Vagina (tissue), 2 donors: Measurements from ENCODE around the gene CYB561A3. TPM values are rescaled to one million over a fixed set of nuclear protein-coding genes. Genes with fewer than 3 reads are reported as not detected.

Experiments used
- DNase-seq, 2 donors: peaks; one replicate each; pipeline ENCODE4 v3.0.0-alpha.2; 2017; ENCODE audit errors: extremely low spot score in 2 of 2
- H3K27ac ChIP-seq: fragments of 200-600 bp; sonication (generic); one replicate; pipeline ENCODE4 v1.5.1; 2019
- H3K27me3 ChIP-seq: fragments of 200-600 bp; sonication (generic); one replicate; pipeline ENCODE4 v1.5.1; 2019
- H3K36me3 ChIP-seq, 2 donors: fragments of 200-600 bp; sonication (generic); one replicate each; pipeline ENCODE4 v1.5.1; 2017 to 2019
- H3K4me1 ChIP-seq: fragments of 200-600 bp; sonication (generic); one replicate; pipeline ENCODE4 v1.5.1; 2019
- H3K4me3 ChIP-seq, 2 donors: fragments of 200-600 bp; sonication (generic); 1 replicate in 1 of 2; 2 replicates in 1 of 2; pipeline ENCODE4 v1.5.1; 2016 to 2019
- H3K9me3 ChIP-seq: fragments of 200-600 bp; sonication (generic); one replicate; pipeline ENCODE4 v1.5.1; 2019
- CTCF ChIP-seq, 3 experiments: fragments of 450-650 bp in 2 of 3; fragments of 200-600 bp in 1 of 3; sonication (generic) in 1 of 3; IDR thresholded peaks; one replicate each; pipeline ENCODE4 v1.5.1; 2017 to 2019; ENCODE audit warnings: antibody characterized with exemption in 3 of 3, mild to moderate bottlenecking in 2 of 3, moderate library complexity in 2 of 3
- POLR2A ChIP-seq, 2 donors: fragments of 450-650 bp; IDR thresholded peaks; one replicate each; pipeline ENCODE4 v1.6.1; 2017; ENCODE audit warnings: antibody characterized with exemption in 2 of 2, mild to moderate bottlenecking in 2 of 2, moderate library complexity in 2 of 2
- POLR2AphosphoS5 ChIP-seq, 2 donors: sonication (generic); formaldehyde crosslinking; IDR thresholded peaks; one replicate each; pipeline ENCODE4 v1.9.0; 2017; ENCODE audit warnings: antibody characterized with exemption in 2 of 2, mild to moderate bottlenecking in 2 of 2, low read depth in 1 of 2; ENCODE audit not compliant: insufficient read depth in 1 of 2
- intact Hi-C: fragments of 100-400 bp; cut with DNase I; formaldehyde crosslinking; loops from one replicate; pipeline ENCODE4 v1.15.1; 2023
- total RNA-seq: library from RNA; depleted of rRNA; stranded (reverse); fragments of >200 nt; gene quantifications from one replicate; pipeline ENCODE4 v1.2.3, GENCODE V29; 2016

CYB561A3 gene
- total RNA-seq, 1 donor from 2014 or later = 26.5 TPM

GRCh38 chr11:61325649-61326414 is 35.9 kb downstream of the CYB561A3 start:
- no peak overlapping the region for H3K27ac ChIP-seq
- intact Hi-C loops = no loop called here
- H3K36me3 ChIP-seq = peaks cover 0 to 76% of the 10 kb centered on the region in 2 donors

GRCh38 chr11:61315260-61315659 is 46.4 kb downstream of the CYB561A3 start:
- no peak for DNase-seq
- TF ChIP-seq POLR2A (IDR thresholded peaks at IDR 0.05) (no peak), CTCF (IDR thresholded peaks at IDR 0.05) (no peak), POLR2AphosphoS5 (IDR thresholded peaks at IDR 0.05; ENCODE audit: insufficient read depth in 1 of 2, low read depth in 1 of 2) (no peak)
- no peaks in the 10 kb centered on the region for H3K4me1 ChIP-seq
- no peak overlapping the region for H3K27ac ChIP-seq
- no peaks in the 10 kb centered on the region for H3K27me3 ChIP-seq
- intact Hi-C loops = no loop called here
- H3K36me3 ChIP-seq = peaks cover 0 to 91% of the 10 kb centered on the region in 2 donors
- no peaks in the 10 kb centered on the region for H3K9me3 ChIP-seq
- H3K4me3 ChIP-seq = no peak overlapping the region

More at GRCh38 chr11:61325649-61326414, 35.9 kb downstream of the CYB561A3 start:
- DNase-seq = no peak
- H3K27me3 ChIP-seq = no peaks in the 10 kb centered on the region
- no peak overlapping the region for H3K4me3 ChIP-seq
- peaks cover 40% of the 10 kb centered on the region for H3K4me1 ChIP-seq
- no peaks in the 10 kb centered on the region for H3K9me3 ChIP-seq
- no peak for TF ChIP-seq CTCF (IDR thresholded peaks at IDR 0.05)
- TF ChIP-seq POLR2A (IDR thresholded peaks at IDR 0.05) = no peak
- TF ChIP-seq POLR2AphosphoS5 (IDR thresholded peaks at IDR 0.05; ENCODE audit: insufficient read depth in 1 of 2, low read depth in 1 of 2) = no peak

GRCh38 chr11:61310749-61311148 is 50.9 kb downstream of the CYB561A3 start:
- Histone ChIP-seq H3K27ac (no peak overlapping the region), H3K9me3 (no peaks in the 10 kb centered on the region), H3K36me3 (peaks cover 0 to 96% of the 10 kb centered on the region in 2 donors), H3K4me1 (no peaks in the 10 kb centered on the region), H3K4me3 (no peak overlapping the region), H3K27me3 (no peaks in the 10 kb centered on the region)
- TF ChIP-seq POLR2AphosphoS5 (IDR thresholded peaks at IDR 0.05; ENCODE audit: insufficient read depth in 1 of 2, low read depth in 1 of 2) = no peak
- no peak for TF ChIP-seq POLR2A (IDR thresholded peaks at IDR 0.05)
- TF ChIP-seq CTCF (IDR thresholded peaks at IDR 0.05) = no peak
- DNase-seq = no peak
- intact Hi-C loops = no loop called here

DNA sequence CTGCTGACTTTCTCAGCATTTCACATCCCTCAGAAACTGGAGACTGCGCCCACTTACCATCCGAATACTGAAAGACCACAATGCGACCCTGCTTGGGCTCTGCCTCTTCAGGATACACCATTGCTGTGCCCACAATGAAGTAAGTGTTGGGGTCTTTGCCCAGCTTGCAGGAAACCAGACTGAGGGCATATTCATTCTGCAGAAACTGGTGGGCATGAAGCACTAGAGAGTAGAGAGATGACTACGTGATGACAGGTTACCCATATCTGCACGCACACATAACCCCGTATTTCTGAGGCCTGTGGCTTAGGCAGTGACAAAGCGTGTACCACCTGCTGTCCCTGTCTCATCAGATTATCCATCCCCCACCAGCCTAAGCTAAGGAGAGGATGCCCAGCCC is 51.9 kb downstream of the CYB561A3 start:
- intact Hi-C loops = no loop called here
- H3K27me3 ChIP-seq = no peaks in the 10 kb centered on the region
- no peak for TF ChIP-seq POLR2A (IDR thresholded peaks at IDR 0.05)
- no peak for TF ChIP-seq CTCF (IDR thresholded peaks at IDR 0.05)
- TF ChIP-seq POLR2AphosphoS5 (IDR thresholded peaks at IDR 0.05; ENCODE audit: insufficient read depth in 1 of 2, low read depth in 1 of 2) = no peak
- no peaks in the 10 kb centered on the region for H3K9me3 ChIP-seq
- H3K4me1 ChIP-seq = no peaks in the 10 kb centered on the region
- peaks cover 0 to 93% of the 10 kb centered on the region in 2 donors for H3K36me3 ChIP-seq
- no peak overlapping the region for H3K27ac ChIP-seq
- no peak overlapping the region for H3K4me3 ChIP-seq
- DNase-seq = no peak

DNA sequence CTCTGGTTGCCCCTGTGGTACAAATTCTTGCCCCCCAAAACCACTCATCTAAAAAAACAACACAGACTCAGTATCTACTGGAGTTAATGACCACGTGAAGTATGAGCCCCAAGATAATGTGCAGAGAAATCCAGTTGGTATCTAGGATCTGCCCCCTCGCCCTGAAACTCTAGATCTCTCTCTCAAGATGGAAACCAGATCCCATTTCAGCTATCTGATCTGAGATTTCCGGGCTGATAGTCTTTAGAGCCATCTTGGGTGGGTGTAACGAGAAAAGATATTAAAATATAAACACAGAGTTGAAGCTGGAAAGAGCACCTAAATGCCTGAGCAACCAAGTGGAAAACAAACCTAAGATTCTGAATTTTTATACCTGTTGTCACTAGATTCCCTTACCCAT is 52.5 kb downstream of the CYB561A3 start:
- DNase-seq = no peak
- Histone ChIP-seq H3K4me3 (no peak overlapping the region), H3K4me1 (no peaks in the 10 kb centered on the region), H3K36me3 (peaks cover 0 to 87% of the 10 kb centered on the region in 2 donors), H3K27me3 (no peaks in the 10 kb centered on the region), H3K27ac (no peak overlapping the region), H3K9me3 (no peaks in the 10 kb centered on the region)
- intact Hi-C loops = no loop called here
- TF ChIP-seq CTCF (IDR thresholded peaks at IDR 0.05) = no peak
- no peak for TF ChIP-seq POLR2A (IDR thresholded peaks at IDR 0.05)
- no peak for TF ChIP-seq POLR2AphosphoS5 (IDR thresholded peaks at IDR 0.05; ENCODE audit: insufficient read depth in 1 of 2, low read depth in 1 of 2)
